GM12891 (cell line): ENCODE data around the gene PIGU.

Experiments used
- POLR2A ChIP-seq: IDR thresholded peaks from 2 replicates; pipeline ENCODE4 v1.6.1; 2011; ENCODE audit warnings: low read depth, low read length, control low read depth
- POLR2AphosphoS5 ChIP-seq: IDR thresholded peaks from 2 replicates; pipeline ENCODE4 v1.6.1; 2011; ENCODE audit warnings: low read depth, low read length, control low read depth
- POU2F2 ChIP-seq: IDR thresholded peaks from 2 replicates; pipeline ENCODE4 v1.6.1; 2011; ENCODE audit warnings: low read depth, mild to moderate bottlenecking, control low read depth, low read length, moderate library complexity
- SPI1 ChIP-seq: IDR thresholded peaks from 2 replicates; pipeline ENCODE4 v1.6.1; 2011; ENCODE audit warnings: low read depth, low read length, control low read depth
- TAF1 ChIP-seq: IDR thresholded peaks from 2 replicates; pipeline ENCODE4 v1.6.1; 2011; ENCODE audit warnings: low read depth, low read length, control low read depth

DNA sequence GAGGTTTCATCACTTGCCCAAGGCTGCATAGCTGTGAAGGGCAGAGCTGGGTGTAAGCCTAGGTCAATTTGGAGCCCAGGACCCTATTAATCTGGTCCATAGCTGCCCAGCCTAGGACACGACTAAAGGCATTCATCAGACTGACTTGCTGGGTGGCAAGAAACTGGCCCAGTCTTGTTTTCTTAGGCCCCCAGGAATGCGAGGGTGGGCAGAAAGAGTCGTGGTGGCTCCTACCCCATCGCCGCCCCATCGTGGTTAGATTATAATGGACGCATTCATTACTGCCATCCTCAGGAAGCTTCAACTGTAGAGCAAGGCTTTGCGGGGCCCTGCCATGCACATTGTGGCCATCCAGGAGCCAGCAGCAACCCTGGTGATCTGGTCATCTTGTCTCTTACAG lies 144.6 kb downstream of the PIGU start:
- TF ChIP-seq POLR2AphosphoS5 (no peak), TAF1 (no peak), POLR2A (no peak), POU2F2 (no peak), SPI1 (no peak)
